ENCODE results near the gene CYCS.

Gene CYCS

GRCh38 chr7:25159983-25160596, 35.0 kb upstream of the CYCS start:
- TF ChIP-seq CTCF (IDR thresholded peaks at IDR 0.05; ENCODE audit: extremely low read depth, missing control alignments): peak; percentile 22

GRCh38 chr7:25158966-25159365, 33.9 kb upstream of the CYCS start:
- TF ChIP-seq CTCF (IDR thresholded peaks at IDR 0.05; ENCODE audit: extremely low read depth, missing control alignments): no peak
- DNase-seq (ENCODE audit: low spot score): no peak

More at GRCh38 chr7:25159983-25160596, 35.0 kb upstream of the CYCS start:
- DNase-seq (ENCODE audit: low spot score): peak; percentile 58

- DNase-seq (ENCODE audit: low spot score): no peak
- TF ChIP-seq CTCF (IDR thresholded peaks at IDR 0.05; ENCODE audit: extremely low read depth, missing control alignments): no peak
These were observed 26.7 kb upstream of the CYCS start for GRCh38 chr7:25151773-25152172.

GRCh38 chr7:25149836-25150235, 24.8 kb upstream of the CYCS start:
- no peak for TF ChIP-seq CTCF (IDR thresholded peaks at IDR 0.05; ENCODE audit: extremely low read depth, missing control alignments)

GRCh38 chr7:25148772-25149575, 23.9 kb upstream of the CYCS start:
- DNase-seq (ENCODE audit: low spot score): no peak
- TF ChIP-seq CTCF (IDR thresholded peaks at IDR 0.05; ENCODE audit: extremely low read depth, missing control alignments): no peak

More at GRCh38 chr7:25149836-25150235, 24.8 kb upstream of the CYCS start:
- DNase-seq (ENCODE audit: low spot score): no peak

GRCh38 chr7:25143763-25144162, 18.7 kb upstream of the CYCS start:
- TF ChIP-seq CTCF (IDR thresholded peaks at IDR 0.05; ENCODE audit: extremely low read depth, missing control alignments): no peak
- no peak for DNase-seq (ENCODE audit: low spot score)

- no peak for TF ChIP-seq CTCF (IDR thresholded peaks at IDR 0.05; ENCODE audit: extremely low read depth, missing control alignments)
- DNase-seq (ENCODE audit: low spot score): no peak
These were observed 14.5 kb upstream of the CYCS start for GRCh38 chr7:25139536-25139935.

Data from GM20000 (cell line).